ENCODE data around the gene KCNMA1. TPM values are rescaled to one million over a fixed set of nuclear protein-coding genes. Genes with fewer than 3 reads are reported as not detected.

Gene KCNMA1
- total RNA-seq, 1 experiment from 2014 or later = 0.49 TPM

- Histone ChIP-seq H3K9ac (ENCODE audit: low read length) (peak overlapping the region; percentile 34), H3K36me3 (ENCODE audit: control insufficient read depth in 1 of 2, insufficient read depth in 2 of 2, low read length in 2 of 2) (no peaks in the 10 kb centered on the region), H3K9me3 (ENCODE audit: control insufficient read depth in 1 of 2, insufficient read depth in 1 of 2, low read depth in 1 of 2, low read length in 2 of 2) (no peaks in the 10 kb centered on the region), H3K9me2 (ENCODE audit: insufficient read depth) (no peaks in the 10 kb centered on the region), H2AFZ (ENCODE audit: low read depth, low read length, poor library complexity, severe bottlenecking) (no peak overlapping the region), H3K27me3 (ENCODE audit: insufficient read depth, low read length) (no peaks in the 10 kb centered on the region), H3K27ac (ENCODE audit: low read depth, low read length) (peak overlapping the region; percentile 77), H4K20me1 (ENCODE audit: insufficient read depth) (no peaks in the 10 kb centered on the region), H3K4me3 (replicated peaks in 1 of 2; ENCODE audit: low read depth in 1 of 2, low read length in 2 of 2) (peak overlapping the region in 1 of 2 experiments; percentile 47; a peak in 2 of 4 replicates), H3K79me2 (ENCODE audit: insufficient read depth, low read length) (no peaks in the 10 kb centered on the region), H3K4me2 (ENCODE audit: low read length) (peak overlapping the region; percentile 78), H3K4me1 (ENCODE audit: control insufficient read depth in 1 of 2, insufficient read depth in 2 of 2, low read length in 2 of 2) (peaks cover 32 to 86% of the 10 kb centered on the region in 2 experiments)
- POLR2A ChIA-PET = interaction anchor here (0.6 to 4.9 kb wide), 7 partner anchors 8 to 157 kb away, joined by 3 to 32 read pairs (median 3); no protein-coding TSS in a partner anchor
- peak; percentile 79 for ATAC-seq
- RAD21 ChIA-PET (ENCODE audit: low non-redundant PET in 1 of 2, low total read pairs in 2 of 2, uncharacterized antibody in 2 of 2, unreplicated experiment in 2 of 2) = no interaction called here
- BruUV-seq (replicated peaks) = no TSS peak
- peak; percentile 83 for DNase-seq (ENCODE audit: low read depth, low spot score)
- intact Hi-C loops (cut with micrococcal nuclease) = loop anchor here (5.0 to 10.0 kb wide), 2 partner anchors 153 to 340 kb away; no protein-coding TSS in a partner anchor
- CTCF ChIA-PET = interaction anchor here (1.0 to 2.1 kb wide), 6 partner anchors 9 to 137 kb away, joined by 3 to 8 read pairs (median 4); no protein-coding TSS in a partner anchor
- TF ChIP-seq CTCF (IDR thresholded peaks at IDR 0.05 in 2 of 3, conservative IDR thresholded peaks at IDR 0.05 in 1 of 3; ENCODE audit: borderline replicate concordance in 1 of 3, insufficient read depth in 1 of 3, low read depth in 2 of 3, low read length in 2 of 3) = peak in 2 of 3 experiments; percentile 27 to 41; a peak in 4 of 6 replicates
- no peak for TF ChIP-seq ELF1 (IDR thresholded peaks at IDR 0.05; ENCODE audit: borderline replicate concordance, low read depth)
- no peak for TF ChIP-seq TCF7L2 (IDR thresholded peaks at IDR 0.05; ENCODE audit: borderline replicate concordance, extremely low read depth, insufficient read depth, insufficient read length)
- peak; percentile 72; the same call in 1 of the 2 replicates for TF ChIP-seq SRF (IDR thresholded peaks at IDR 0.05; ENCODE audit: low read depth)
- no peak for TF ChIP-seq ZNF274 (IDR thresholded peaks at IDR 0.05; ENCODE audit: low read depth, low read length)
- TF ChIP-seq EGR1 (IDR thresholded peaks at IDR 0.05; ENCODE audit: low read depth) = peak; percentile 82
- no peak for TF ChIP-seq ZBTB33 (IDR thresholded peaks at IDR 0.05; ENCODE audit: extremely low read depth, insufficient replicate concordance, low read length)
- TF ChIP-seq SP1 (IDR thresholded peaks at IDR 0.05; ENCODE audit: low read depth) = peak; percentile 97
- peak; percentile 61 for TF ChIP-seq RAD21 (IDR thresholded peaks at IDR 0.05; ENCODE audit: low read depth)
- no peak for TF ChIP-seq EZH2 (IDR thresholded peaks at IDR 0.05)
- peak; percentile 65; the same call in 1 of the 2 replicates for TF ChIP-seq MAX (IDR thresholded peaks at IDR 0.05)
- TF ChIP-seq CEBPB (IDR thresholded peaks at IDR 0.05; ENCODE audit: low read depth) = peak; percentile 57
- peak; percentile 94 for TF ChIP-seq JUND (IDR thresholded peaks at IDR 0.05)
- TF ChIP-seq POLR2A (IDR thresholded peaks at IDR 0.05; ENCODE audit: borderline replicate concordance, extremely low read depth, insufficient read depth, insufficient read length) = no peak
- no peak for TF ChIP-seq ZFX (IDR thresholded peaks at IDR 0.05)
- no peak for TF ChIP-seq EZH2phosphoT487 (IDR thresholded peaks at IDR 0.05; ENCODE audit: borderline replicate concordance)
- peak; percentile 79; the same call in 1 of the 2 replicates for TF ChIP-seq CBX3 (IDR thresholded peaks at IDR 0.05; ENCODE audit: low read depth)
- TF ChIP-seq SIN3A (IDR thresholded peaks at IDR 0.05; ENCODE audit: low read depth) = peak; percentile 90
- peak; percentile 94 for TF ChIP-seq FOSL1 (IDR thresholded peaks at IDR 0.05; ENCODE audit: low read depth)
- peak; percentile 63; the same call in 1 of the 2 replicates for TF ChIP-seq POLR2AphosphoS5 (IDR thresholded peaks at IDR 0.05; ENCODE audit: low read depth, low read length)
- TF ChIP-seq REST (IDR thresholded peaks at IDR 0.05; ENCODE audit: low read depth) = no peak
Observed at GRCh38 chr10:77504873-77505257, 132.7 kb downstream of the KCNMA1 start.

All from HCT116 (cell line).